Liver (tissue), 9 donors: Measurements from ENCODE around the gene CFAP68. TPM values are rescaled to one million over a fixed set of nuclear protein-coding genes. Genes with fewer than 3 reads are reported as not detected.

Source experiments
- DNase-seq: peaks from one replicate; pipeline ENCODE4 v3.0.0-alpha.2; 2017; ENCODE audit warnings: low spot score
- H3K27ac ChIP-seq, 2 donors: one replicate each; pipeline ENCODE4 v1.7.0; 2013; ENCODE audit warnings: inconsistent platforms in 2 of 2, low read length in 2 of 2, control low read depth in 1 of 2, low read depth in 1 of 2, mild to moderate bottlenecking in 1 of 2
- H3K27me3 ChIP-seq, 4 donors: one replicate each; pipeline versions ENCODE4 v1.6.1 to v1.7.0; 2013; ENCODE audit warnings: low read length in 3 of 4, inconsistent platforms in 1 of 4, mild to moderate bottlenecking in 1 of 4, moderate library complexity in 1 of 4; ENCODE audit not compliant: control insufficient read depth in 4 of 4, insufficient read depth in 4 of 4
- H3K36me3 ChIP-seq, 4 donors: one replicate each; pipeline versions ENCODE4 v1.6.1 to v1.7.0; 2013; ENCODE audit warnings: low read length in 3 of 4, mild to moderate bottlenecking in 3 of 4, low read depth in 1 of 4, moderate library complexity in 1 of 4; ENCODE audit not compliant: control insufficient read depth in 4 of 4, insufficient read depth in 3 of 4
- H3K4me1 ChIP-seq, 4 donors: one replicate each; pipeline versions ENCODE4 v1.6.1 to v1.7.0; 2013; ENCODE audit warnings: low read length in 3 of 4, mild to moderate bottlenecking in 3 of 4, moderate library complexity in 1 of 4; ENCODE audit not compliant: control insufficient read depth in 4 of 4, insufficient read depth in 4 of 4
- H3K4me3 ChIP-seq, 3 donors: one replicate each; pipeline versions ENCODE4 v1.6.1 to v1.7.0; 2013; ENCODE audit warnings: low read length in 3 of 3, control low read depth in 1 of 3, low read depth in 1 of 3, mild to moderate bottlenecking in 1 of 3
- H3K9ac ChIP-seq, 2 donors: one replicate each; pipeline ENCODE4 v1.7.0; 2013; ENCODE audit warnings: low read length in 2 of 2, mild to moderate bottlenecking in 2 of 2, moderate library complexity in 2 of 2, control low read depth in 1 of 2, low read depth in 1 of 2
- H3K9me3 ChIP-seq, 4 donors: one replicate each; pipeline versions ENCODE4 v1.6.1 to v1.7.0; 2013; ENCODE audit warnings: low read length in 3 of 4; ENCODE audit not compliant: control insufficient read depth in 4 of 4
- ATF3 ChIP-seq: IDR thresholded peaks from 2 replicates; pipeline ENCODE4 v1.6.1; 2016; ENCODE audit warnings: antibody characterized with exemption
- EGR1 ChIP-seq, 2 donors: IDR thresholded peaks; 2 replicates each; pipeline ENCODE4 v1.6.1; 2016 to 2018; ENCODE audit warnings: antibody characterized with exemption in 2 of 2, low read depth in 2 of 2
- FOXA1 ChIP-seq: IDR thresholded peaks from 2 replicates; pipeline ENCODE4 v1.6.1; 2016; ENCODE audit warnings: antibody characterized with exemption
- FOXA2 ChIP-seq: IDR thresholded peaks from 2 replicates; pipeline ENCODE4 v1.6.1; 2016; ENCODE audit warnings: antibody characterized with exemption
- GABPA ChIP-seq, 2 donors: IDR thresholded peaks in 1 of 2; conservative IDR thresholded peaks in 1 of 2; 2 replicates each; pipeline ENCODE4 v1.6.1; 2016; ENCODE audit warnings: antibody characterized with exemption in 2 of 2, mild to moderate bottlenecking in 1 of 2, moderate library complexity in 1 of 2
- HNF4A ChIP-seq, 2 donors: conservative IDR thresholded peaks; 2 replicates each; pipeline ENCODE4 v1.6.1; 2016; ENCODE audit warnings: antibody characterized with exemption in 2 of 2, mild to moderate bottlenecking in 2 of 2
- HNF4G ChIP-seq: IDR thresholded peaks from 2 replicates; pipeline ENCODE4 v1.6.1; 2016; ENCODE audit warnings: antibody characterized with exemption
- JUND ChIP-seq, 2 donors: IDR thresholded peaks; 2 replicates each; pipeline ENCODE4 v1.6.1; 2016; ENCODE audit warnings: antibody characterized with exemption in 2 of 2
- MAX ChIP-seq: IDR thresholded peaks from 2 replicates; pipeline ENCODE4 v1.6.1; 2016; ENCODE audit warnings: antibody characterized with exemption
- RAD21 ChIP-seq, 2 donors: IDR thresholded peaks; 2 replicates each; pipeline ENCODE4 v1.6.1; 2016; ENCODE audit warnings: antibody characterized with exemption in 2 of 2, mild to moderate bottlenecking in 2 of 2
- RXRA ChIP-seq, 2 donors: IDR thresholded peaks; 2 replicates each; pipeline ENCODE4 v1.6.1; 2017 to 2018; ENCODE audit warnings: antibody characterized with exemption in 2 of 2, mild to moderate bottlenecking in 1 of 2
- TAF1 ChIP-seq: conservative IDR thresholded peaks from 2 replicates; pipeline ENCODE4 v1.6.1; 2016; ENCODE audit warnings: antibody characterized with exemption, mild to moderate bottlenecking
- WGBS: extraction: QIAGEN DNeasy Blood & Tissue Kit; methylation state at CpG from one replicate; pipeline ENCODE4 v1.1.7; 2013; 5-methylcytosine and 5-hydroxymethylcytosine counted together
- polyA plus RNA-seq, 2 donors: library from polyadenylated mRNA; stranded (reverse) in 1 of 2; unstranded in 1 of 2; fragments of 200-250 nt in 1 of 2; fragments of >200 nt in 1 of 2; fragmentation: Nextera tagmentation in 1 of 2; extraction: Ambion mirVana in 1 of 2; gene quantifications; one replicate each; pipeline versions ENCODE4 v1.2.1 to v1.2.3, GENCODE V29; 2013 to 2015
- total RNA-seq, 2 donors: library from RNA; depleted of rRNA; stranded (reverse); fragments of >200 nt; gene quantifications; one replicate each; pipeline ENCODE4 v1.2.3, GENCODE V29; 2014
- TF ChIP-seq, protein P1 (sequence below): fragments of 150-350 bp; IDR thresholded peaks from 2 replicates; pipeline ENCODE4 v1.5.1; 2017; ENCODE audit warnings: improper control_type of control experiment, low read depth, low read length; ENCODE audit not compliant: missing input control
- TF ChIP-seq, protein P2 (sequence below): IDR thresholded peaks from 2 replicates; pipeline ENCODE4 v1.6.1; 2016; ENCODE audit warnings: antibody characterized with exemption, mild to moderate bottlenecking
- donor health status: healthy.
- donor health status: healthy.
- donor health status: healthy.
- donor health status: healthy.
- donor health status: healthy.

Gene CFAP68
- total and polyA plus RNA-seq, 4 donors = 6.2 to 27.8 (median 13.8) TPM

GRCh38 chr11:111886032-111886431 lies 6.7 kb downstream of the CFAP68 start:
- no peak overlapping the region for H3K27ac ChIP-seq
- H3K36me3 ChIP-seq = peaks cover 0 to 6% (median 0%) of the 10 kb centered on the region in 4 donors
- no peak overlapping the region for H3K4me3 ChIP-seq
- no peak overlapping the region for H3K9ac ChIP-seq
- no peaks in the 10 kb centered on the region for H3K9me3 ChIP-seq
- no peak for DNase-seq
- TF ChIP-seq GABPA (IDR thresholded peaks at IDR 0.05 in 1 of 2, conservative IDR thresholded peaks at IDR 0.05 in 1 of 2) (no peak), MAX (no peak), HNF4G (no peak)
- TF ChIP-seq, protein P1, sequence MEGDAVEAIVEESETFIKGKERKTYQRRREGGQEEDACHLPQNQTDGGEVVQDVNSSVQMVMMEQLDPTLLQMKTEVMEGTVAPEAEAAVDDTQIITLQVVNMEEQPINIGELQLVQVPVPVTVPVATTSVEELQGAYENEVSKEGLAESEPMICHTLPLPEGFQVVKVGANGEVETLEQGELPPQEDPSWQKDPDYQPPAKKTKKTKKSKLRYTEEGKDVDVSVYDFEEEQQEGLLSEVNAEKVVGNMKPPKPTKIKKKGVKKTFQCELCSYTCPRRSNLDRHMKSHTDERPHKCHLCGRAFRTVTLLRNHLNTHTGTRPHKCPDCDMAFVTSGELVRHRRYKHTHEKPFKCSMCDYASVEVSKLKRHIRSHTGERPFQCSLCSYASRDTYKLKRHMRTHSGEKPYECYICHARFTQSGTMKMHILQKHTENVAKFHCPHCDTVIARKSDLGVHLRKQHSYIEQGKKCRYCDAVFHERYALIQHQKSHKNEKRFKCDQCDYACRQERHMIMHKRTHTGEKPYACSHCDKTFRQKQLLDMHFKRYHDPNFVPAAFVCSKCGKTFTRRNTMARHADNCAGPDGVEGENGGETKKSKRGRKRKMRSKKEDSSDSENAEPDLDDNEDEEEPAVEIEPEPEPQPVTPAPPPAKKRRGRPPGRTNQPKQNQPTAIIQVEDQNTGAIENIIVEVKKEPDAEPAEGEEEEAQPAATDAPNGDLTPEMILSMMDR = no peak
- 94% methylated on average over 4 of the region's 4 CpGs for WGBS
- no peaks in the 10 kb centered on the region for H3K4me1 ChIP-seq
- no peaks in the 10 kb centered on the region for H3K27me3 ChIP-seq

- Histone ChIP-seq H3K4me3 (no peak overlapping the region), H3K9me3 (no peaks in the 10 kb centered on the region), H3K27me3 (no peaks in the 10 kb centered on the region), H3K9ac (no peak overlapping the region), H3K27ac (no peak overlapping the region), H3K36me3 (peaks cover 0 to 6% (median 0%) of the 10 kb centered on the region in 4 donors), H3K4me1 (no peaks in the 10 kb centered on the region)
- TF ChIP-seq HNF4G = no peak
- no peak for TF ChIP-seq HNF4A (conservative IDR thresholded peaks at IDR 0.05)
- no peak for TF ChIP-seq JUND (IDR thresholded peaks at IDR 0.05)
- no peak for TF ChIP-seq FOXA1
- TF ChIP-seq FOXA2 = no peak
- TF ChIP-seq RXRA (IDR thresholded peaks at IDR 0.05) = no peak
- no peak for TF ChIP-seq RAD21 (IDR thresholded peaks at IDR 0.05)
- TF ChIP-seq EGR1 (IDR thresholded peaks at IDR 0.05; ENCODE audit: low read depth in 2 of 2) = no peak
- no peak for TF ChIP-seq TAF1
- no peak for TF ChIP-seq ATF3
- TF ChIP-seq MAX = no peak
- TF ChIP-seq, protein P1 = no peak
- TF ChIP-seq, protein P2, sequence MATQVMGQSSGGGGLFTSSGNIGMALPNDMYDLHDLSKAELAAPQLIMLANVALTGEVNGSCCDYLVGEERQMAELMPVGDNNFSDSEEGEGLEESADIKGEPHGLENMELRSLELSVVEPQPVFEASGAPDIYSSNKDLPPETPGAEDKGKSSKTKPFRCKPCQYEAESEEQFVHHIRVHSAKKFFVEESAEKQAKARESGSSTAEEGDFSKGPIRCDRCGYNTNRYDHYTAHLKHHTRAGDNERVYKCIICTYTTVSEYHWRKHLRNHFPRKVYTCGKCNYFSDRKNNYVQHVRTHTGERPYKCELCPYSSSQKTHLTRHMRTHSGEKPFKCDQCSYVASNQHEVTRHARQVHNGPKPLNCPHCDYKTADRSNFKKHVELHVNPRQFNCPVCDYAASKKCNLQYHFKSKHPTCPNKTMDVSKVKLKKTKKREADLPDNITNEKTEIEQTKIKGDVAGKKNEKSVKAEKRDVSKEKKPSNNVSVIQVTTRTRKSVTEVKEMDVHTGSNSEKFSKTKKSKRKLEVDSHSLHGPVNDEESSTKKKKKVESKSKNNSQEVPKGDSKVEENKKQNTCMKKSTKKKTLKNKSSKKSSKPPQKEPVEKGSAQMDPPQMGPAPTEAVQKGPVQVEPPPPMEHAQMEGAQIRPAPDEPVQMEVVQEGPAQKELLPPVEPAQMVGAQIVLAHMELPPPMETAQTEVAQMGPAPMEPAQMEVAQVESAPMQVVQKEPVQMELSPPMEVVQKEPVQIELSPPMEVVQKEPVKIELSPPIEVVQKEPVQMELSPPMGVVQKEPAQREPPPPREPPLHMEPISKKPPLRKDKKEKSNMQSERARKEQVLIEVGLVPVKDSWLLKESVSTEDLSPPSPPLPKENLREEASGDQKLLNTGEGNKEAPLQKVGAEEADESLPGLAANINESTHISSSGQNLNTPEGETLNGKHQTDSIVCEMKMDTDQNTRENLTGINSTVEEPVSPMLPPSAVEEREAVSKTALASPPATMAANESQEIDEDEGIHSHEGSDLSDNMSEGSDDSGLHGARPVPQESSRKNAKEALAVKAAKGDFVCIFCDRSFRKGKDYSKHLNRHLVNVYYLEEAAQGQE = no peak
- TF ChIP-seq GABPA (IDR thresholded peaks at IDR 0.05 in 1 of 2, conservative IDR thresholded peaks at IDR 0.05 in 1 of 2) = no peak
- 69% methylated on average over 2 of the region's 2 CpGs for WGBS
- no peak for DNase-seq
These were observed 7.5 kb downstream of the CFAP68 start for GRCh38 chr11:111886844-111887243.
